Stromal cell of bone marrow (primary cell): ENCODE measurements around the gene CPNE6.
A peak's percentile ranks its signal among the peaks of the same experiment; 100 is the strongest.

Experiments used
- DNase-seq: peaks from one replicate; pipeline ENCODE4 v3.0.0-alpha.2; 2012; ENCODE audit warnings: low read depth

CPNE6 gene

GRCh38 chr14:24086193-24086955 lies 15.0 kb downstream of the CPNE6 start:
- no peak for DNase-seq

DNA sequence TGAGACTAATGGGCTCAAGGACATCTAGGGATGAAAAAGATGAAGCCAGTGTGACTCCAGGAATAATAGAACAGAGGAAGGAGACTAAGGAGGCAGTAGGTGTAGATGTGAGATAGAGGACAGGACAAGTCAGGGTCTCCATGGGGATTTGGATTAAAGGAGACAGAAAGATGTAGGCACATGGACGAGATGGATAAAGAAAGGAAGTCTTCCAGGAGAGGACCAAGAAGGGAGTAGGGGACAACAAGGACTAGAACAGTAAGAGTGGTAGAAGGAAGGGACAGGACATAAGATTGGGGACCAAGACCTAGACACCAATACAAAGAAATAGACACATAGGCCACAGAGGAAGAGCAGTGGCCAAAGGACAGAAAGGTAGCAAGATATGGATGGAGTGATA lies 15.6 kb downstream of the CPNE6 start:
- DNase-seq: no peak

- no peak for DNase-seq
Measured at GRCh38 chr14:24088095-24088494, 16.7 kb downstream of the CPNE6 start.

GRCh38 chr14:24089890-24090289 lies 18.5 kb downstream of the CPNE6 start:
- no peak for DNase-seq

GRCh38 chr14:24092110-24092504 lies 20.7 kb downstream of the CPNE6 start:
- DNase-seq: no peak

GRCh38 chr14:24092505-24093206 lies 21.3 kb downstream of the CPNE6 start:
- no peak for DNase-seq

DNA sequence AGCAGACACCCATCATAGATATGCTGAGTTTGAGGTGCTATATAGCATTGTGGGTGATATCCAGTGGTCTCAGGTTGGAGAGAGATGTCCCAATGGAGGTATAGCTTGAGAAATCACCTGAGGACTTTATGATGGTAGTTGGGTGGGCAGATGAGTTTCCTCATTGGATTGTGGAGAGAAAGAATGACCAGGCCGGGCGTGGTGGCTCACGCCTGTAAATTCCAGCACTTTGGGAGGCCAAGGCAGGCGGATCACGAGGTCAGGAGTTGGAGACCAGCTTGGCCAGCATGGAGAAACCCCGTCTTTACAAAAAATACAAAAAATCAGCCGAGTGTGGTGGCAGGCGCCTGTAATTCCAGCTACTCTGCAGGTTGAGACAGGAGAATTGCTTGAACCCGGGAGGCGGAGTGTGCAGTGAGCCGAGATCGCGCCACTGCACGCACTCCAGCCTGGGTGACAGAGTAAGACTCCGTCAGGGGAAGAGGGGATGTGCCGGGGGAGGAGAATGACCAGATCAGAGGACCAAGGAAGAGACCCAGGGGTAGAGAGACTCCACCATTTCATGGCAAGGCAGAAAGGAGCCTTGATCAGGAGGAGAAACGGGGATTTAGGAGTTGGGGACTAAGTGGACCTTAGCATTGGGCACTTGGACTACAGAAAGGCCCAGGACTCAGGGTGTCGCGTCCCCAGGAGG lies 22.0 kb downstream of the CPNE6 start:
- no peak for DNase-seq

GRCh38 chr14:24093901-24094840 lies 22.8 kb downstream of the CPNE6 start, which contains the start of gene PCK2:
TSS of gene PCK2 (plus strand) at chr14:24094311. CDS start at chr14:24094406, 95 bp downstream.
- DNase-seq: peak; percentile 63

- no peak for DNase-seq
Measured at GRCh38 chr14:24094841-24095270, 23.5 kb downstream of the CPNE6 start.

- DNase-seq: no peak
Measured at GRCh38 chr14:24095271-24096068, 24.1 kb downstream of the CPNE6 start.

DNA sequence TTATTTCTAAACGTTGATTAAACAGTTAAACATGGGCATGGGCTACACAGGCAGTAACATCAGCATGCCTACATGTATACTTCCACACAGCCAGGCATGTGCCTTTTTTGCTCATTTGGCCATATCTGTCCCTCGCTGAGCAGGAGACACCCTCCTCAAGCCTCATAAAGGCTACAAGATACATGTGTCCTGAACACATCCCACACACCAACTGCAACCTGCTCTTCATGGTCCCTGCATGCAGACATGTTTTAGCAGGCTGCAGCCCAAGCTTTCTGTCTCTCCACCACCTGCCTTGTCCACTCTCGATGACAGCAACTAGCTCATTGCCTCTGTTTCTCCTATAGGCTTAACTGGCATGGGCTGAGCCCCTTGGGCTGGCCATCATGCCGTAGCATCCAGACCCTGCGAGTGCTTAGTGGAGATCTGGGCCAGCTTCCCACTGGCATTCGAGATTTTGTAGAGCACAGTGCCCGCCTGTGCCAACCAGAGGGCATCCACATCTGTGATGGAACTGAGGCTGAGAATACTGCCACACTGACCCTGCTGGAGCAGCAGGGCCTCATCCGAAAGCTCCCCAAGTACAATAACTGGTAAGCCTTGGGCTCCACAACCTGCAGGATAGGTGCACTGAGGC lies 25.3 kb downstream of the CPNE6 start:
- no peak for DNase-seq

GRCh38 chr14:24098229-24098926 lies 27.0 kb downstream of the CPNE6 start:
- DNase-seq: no peak

DNA sequence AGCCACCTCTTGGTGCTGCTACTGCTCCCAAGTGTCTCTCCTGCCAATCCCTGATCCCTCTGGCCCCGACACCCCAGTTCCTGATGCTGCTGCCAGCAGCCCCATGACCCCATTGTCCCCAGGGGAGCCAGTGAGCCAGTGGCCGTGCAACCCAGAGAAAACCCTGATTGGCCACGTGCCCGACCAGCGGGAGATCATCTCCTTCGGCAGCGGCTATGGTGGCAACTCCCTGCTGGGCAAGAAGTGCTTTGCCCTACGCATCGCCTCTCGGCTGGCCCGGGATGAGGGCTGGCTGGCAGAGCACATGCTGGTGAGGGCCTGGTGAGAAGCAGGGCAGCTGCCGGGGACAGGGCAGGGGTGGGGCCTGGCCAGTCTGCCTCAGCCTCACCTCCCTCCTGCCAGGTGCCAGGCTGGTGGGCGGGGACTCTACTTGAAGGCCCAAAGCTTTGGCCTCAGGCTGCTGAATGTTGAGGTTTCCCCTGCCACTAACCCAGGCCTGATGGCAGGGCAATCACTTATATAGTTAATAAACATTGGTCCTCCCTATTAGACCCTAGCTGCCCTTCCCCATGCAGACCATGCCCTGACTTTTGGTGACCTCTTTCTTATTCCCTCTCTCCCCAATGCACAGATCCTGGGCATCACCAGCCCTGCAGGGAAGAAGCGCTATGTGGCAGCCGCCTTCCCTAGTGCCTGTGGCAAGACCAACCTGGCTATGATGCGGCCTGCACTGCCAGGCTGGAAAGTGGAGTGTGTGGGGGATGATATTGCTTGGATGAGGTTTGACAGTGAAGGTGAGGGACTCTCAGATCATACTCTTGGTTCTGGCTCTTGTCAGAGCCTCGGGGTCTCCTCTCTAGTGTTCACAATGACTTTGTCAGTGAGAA lies 27.8 kb downstream of the CPNE6 start:
- DNase-seq: no peak

DNA sequence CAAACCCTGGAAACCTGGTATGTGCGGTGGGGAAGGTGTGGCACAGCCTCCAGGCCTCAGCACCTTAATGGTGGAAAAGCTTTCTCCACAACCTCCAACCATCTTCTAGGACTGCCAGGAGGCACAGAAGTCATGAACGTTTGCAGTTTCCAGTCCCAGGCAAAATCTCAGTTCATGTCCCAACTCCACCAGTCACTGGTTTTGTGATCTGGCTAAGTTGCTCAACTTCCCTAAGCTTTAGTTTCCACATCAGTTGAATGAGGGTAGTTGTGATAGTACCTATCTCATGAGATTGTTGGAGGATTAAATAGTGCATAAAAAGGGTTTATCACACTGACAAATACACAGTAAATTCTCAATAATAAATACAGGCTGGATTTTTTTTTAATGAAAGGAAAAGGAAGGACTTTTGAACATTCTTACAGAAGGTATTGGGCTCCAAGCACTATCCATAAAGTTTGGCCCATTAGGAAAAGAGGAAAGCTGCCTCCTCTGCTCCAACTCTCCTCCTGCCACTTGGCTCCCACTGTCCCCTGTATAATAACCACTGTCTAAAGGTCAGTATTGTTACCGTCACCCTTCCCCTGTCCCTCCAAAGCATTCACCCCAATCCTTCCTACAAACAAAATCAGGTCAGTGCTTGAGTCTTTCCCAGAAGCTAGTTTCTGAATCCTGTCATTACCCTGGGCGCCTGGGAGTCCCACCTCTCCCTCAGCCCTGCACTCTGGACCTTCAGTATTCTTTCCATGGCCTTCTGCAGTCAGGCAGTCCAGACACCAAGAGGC lies 29.0 kb downstream of the CPNE6 start:
- DNase-seq: no peak

DNA sequence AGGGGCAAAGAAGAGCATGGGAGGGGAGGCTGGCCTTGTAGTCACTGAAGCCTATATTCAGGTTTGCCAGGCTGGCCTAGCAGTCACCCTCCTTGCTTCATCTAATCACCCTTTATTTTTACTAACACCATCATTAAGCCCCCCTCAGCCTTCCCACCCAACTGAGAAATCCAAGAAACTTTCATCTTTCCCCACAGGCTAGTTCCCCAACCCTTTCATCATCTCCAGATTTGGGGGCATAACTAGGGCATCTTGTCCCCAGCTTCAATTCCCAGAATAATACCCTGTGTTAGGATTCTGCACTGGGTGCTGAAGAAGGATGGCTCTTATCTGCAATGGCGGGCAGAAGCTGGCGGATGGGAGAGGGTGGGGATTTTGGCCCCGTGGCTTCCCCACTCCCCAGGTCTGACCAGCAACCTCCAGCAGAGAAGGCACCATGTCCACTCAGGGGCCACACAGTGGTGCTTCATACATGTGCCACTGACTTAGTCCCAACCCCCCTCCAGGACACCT lies 29.7 kb downstream of the CPNE6 start:
- no peak for DNase-seq

- no peak for DNase-seq
Measured at GRCh38 chr14:24102357-24103048, 31.1 kb downstream of the CPNE6 start.

DNA sequence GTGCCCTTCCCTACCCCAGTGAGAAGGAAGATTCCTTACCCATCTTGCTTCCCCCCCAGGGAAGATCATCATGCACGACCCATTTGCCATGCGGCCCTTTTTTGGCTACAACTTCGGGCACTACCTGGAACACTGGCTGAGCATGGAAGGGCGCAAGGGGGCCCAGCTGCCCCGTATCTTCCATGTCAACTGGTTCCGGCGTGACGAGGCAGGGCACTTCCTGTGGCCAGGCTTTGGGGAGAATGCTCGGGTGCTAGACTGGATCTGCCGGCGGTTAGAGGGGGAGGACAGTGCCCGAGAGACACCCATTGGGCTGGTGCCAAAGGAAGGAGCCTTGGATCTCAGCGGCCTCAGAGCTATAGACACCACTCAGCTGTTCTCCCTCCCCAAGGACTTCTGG lies 32.1 kb downstream of the CPNE6 start:
- DNase-seq: no peak
